ENCODE data around the gene AKAP1.

Gene AKAP1

DNA sequence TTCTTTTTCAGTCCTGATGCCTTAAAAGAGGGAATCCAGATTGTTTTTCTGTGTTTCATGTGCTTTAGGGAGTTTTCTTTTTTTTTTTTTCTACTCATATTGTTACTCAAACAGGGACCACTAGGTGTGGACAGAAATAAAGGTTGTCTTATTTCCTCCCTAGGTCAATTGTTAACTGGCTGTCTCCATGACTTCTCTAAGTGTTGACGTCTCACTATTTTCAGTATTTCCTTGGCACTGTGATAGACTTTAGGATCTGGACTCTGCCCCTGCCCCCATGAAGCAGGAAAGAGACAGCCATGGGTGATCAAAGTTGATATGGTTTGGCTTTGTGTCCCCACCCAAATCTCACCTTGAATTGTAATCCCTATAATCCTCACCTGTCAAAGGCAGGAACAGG, 73.7 kb downstream of the AKAP1 start:
- no peak for DNase-seq (ENCODE audit: low spot score)
- FAIRE-seq: no peak

DNA sequence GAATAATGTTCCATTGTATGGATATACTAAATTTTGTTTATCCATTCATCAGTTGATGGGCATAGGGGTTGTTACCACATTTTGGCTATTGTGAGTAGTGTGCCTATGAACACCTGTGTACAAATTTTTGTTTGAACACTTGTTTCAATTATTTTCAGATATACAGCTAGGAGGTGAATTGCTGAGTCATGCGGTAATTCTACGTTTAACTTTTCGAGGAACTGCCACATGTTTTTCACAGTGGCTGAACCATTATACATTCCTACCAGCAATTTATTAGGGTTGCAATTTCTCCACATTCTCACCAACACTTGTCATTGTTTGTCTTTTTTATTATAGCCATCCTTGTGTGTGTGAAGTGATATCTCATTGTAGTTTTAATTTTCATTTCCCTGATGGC, 75.6 kb downstream of the AKAP1 start:
- DNase-seq (ENCODE audit: low spot score) (no peak), FAIRE-seq (no peak)

DNA sequence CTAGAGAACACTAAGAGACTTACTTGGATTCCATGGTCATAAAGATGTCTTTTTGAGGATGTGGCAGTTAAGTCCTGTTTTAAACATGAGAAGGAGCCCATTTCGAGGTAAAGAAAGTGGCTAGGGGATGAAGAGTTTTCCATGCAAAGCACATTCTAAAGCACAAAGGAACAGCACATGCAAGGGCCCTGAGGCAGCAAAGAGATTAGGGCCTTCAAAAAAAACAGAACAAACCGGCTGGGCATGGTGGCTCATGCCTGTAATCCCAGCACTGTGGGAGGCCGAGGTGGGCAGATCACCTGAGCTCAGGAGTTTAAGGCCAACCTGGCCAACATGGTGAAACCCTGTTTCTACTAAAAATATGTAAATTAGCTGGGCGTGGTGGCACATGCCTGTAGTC, 79.8 kb downstream of the AKAP1 start:
- FAIRE-seq: no peak
- DNase-seq (ENCODE audit: low spot score): no peak

DNA sequence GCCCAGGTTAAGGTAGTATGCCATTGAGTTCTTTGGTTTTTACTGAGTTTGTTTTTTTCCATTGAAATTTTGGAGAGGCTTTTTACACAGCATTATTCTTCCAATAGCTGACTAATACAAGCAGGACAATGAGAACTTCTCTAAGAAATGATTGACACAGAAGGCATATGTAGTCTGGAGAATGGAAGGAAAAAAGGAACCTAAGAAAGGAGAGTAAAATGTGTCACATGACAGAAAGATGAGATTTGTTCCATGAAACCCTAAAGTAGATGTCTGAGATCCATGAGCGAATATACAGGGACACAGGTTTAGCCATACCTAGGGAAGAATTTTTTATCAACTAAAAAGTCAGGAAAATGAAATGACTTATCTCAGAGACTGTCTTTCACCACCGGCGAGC, 80.7 kb downstream of the AKAP1 start:
- no peak for DNase-seq (ENCODE audit: low spot score)
- no peak for FAIRE-seq

DNA sequence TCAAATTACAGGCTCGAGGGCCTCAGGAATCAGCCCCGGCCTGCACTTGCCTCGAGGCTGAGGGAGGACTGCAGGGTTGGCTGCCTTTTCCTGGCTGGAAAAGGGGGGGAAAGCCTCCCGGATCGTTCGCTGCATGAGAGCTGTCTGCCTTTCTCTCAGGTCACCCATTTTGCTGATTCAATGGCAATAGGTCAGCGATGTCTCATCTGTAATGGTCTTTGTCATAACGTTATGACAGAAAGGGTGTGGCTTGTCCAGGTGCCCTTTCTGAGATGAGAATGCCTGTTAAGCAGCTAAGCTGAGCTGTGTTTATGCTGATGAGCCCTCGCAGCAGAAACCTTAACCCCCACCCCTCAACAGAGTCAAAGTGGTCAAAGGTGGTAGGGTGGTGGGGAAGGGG, 81.8 kb downstream of the AKAP1 start:
- DNase-seq (ENCODE audit: low spot score): no peak
- no peak for FAIRE-seq

DNA sequence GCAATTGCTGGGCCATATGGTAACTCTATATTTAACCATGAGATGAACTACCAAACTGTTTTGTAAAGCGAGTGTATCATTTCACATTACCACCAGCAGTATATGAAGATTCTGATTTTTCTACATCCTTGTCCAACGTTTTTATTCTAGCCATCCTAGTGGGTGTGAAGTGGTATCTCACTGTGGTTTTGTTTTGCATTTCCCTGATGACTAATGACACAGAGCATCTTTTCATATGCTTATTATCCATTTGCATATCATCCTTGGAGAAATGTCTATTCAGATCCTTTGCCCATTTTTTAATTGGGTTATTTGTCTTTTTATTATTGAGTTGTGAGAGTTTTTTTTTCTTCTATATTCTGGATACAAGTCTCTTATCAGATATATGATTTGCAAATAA, 83.6 kb downstream of the AKAP1 start:
- FAIRE-seq (no peak), DNase-seq (ENCODE audit: low spot score) (no peak)

DNA sequence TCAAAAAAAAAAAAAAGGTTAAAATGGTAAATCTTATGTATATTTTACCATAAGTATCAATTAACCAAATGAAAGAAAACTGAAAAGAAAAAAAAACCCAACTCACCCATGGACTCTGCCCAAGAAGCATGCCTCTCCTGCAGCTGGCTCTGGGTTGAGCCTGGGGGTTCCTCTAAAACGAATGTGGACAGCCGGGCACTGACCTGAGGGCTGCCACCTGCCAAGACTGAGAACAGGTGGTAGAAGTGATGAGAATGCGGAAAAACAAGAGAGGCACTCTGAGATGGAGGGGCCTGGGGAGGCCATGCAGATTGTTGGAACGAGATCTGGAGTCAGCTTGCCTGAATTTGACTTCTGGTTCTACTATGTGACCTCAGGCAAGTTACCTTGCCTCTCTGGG, 85.8 kb downstream of the AKAP1 start:
- FAIRE-seq: no peak
- no peak for DNase-seq (ENCODE audit: low spot score)

Measured in urothelium cell line (cell line).